HCT116 (cell line): Measurements from ENCODE around the gene ADGRD1. TPM values are rescaled to one million over a fixed set of nuclear protein-coding genes. Genes with fewer than 3 reads are reported as not detected.

Experiments
- ATAC-seq: fragments of 200-7000 bp; cut with Tn5 transposase; 2 replicates; pipeline ENCODE4 v1.9.1; 2020; ENCODE audit warnings: mild to moderate bottlenecking, moderate library complexity
- BruUV-seq: library from RNA; stranded (reverse); fragments of 400-500 nt; replicated peaks from 2 replicates; lab custom pipeline; 2021; lab: Mats Ljungman, UMichigan
- CTCF ChIA-PET: fragments of 300-600 bp; sonication (Branson Sonifier 250); formaldehyde crosslinking; loops from one replicate; lab custom pipeline; 2021; ENCODE audit warnings: antibody characterized with exemption; lab: Charles Lee
- POLR2A ChIA-PET: fragments of 300-600, 350-600 bp; sonication (Branson Sonifier 250); formaldehyde crosslinking; loops from one replicate; lab custom pipeline; 2021; ENCODE audit warnings: antibody characterized with exemption; lab: Charles Lee
- RAD21 ChIA-PET, 2 experiments: fragments of 300-600 bp; sonication (Branson Sonifier 250); formaldehyde crosslinking; loops; one replicate each; lab custom pipeline; 2023; ENCODE audit warnings: low total read pairs in 2 of 2; ENCODE audit not compliant: uncharacterized antibody in 2 of 2, unreplicated experiment in 2 of 2, low non-redundant PET in 1 of 2; lab: Charles Lee
- DNase-seq: peaks from one replicate; pipeline ENCODE4 v3.0.0-alpha.2; 2010; ENCODE audit warnings: low read depth, low spot score
- H2AFZ ChIP-seq: fragments of 200-600 bp; shearing (Covaris generic), sonication (generic); 2 replicates; pipeline ENCODE4 v1.6.1; 2017; ENCODE audit warnings: low read depth, mixed run types, mixed read lengths, antibody characterized with exemption, low read length; ENCODE audit not compliant: poor library complexity, severe bottlenecking
- H3K27ac ChIP-seq: 2 replicates; pipeline ENCODE4 v1.5.1; 2012; ENCODE audit warnings: low read depth, low read length
- H3K27me3 ChIP-seq: fragments of 200-600 bp; sonication (generic); 2 replicates; pipeline ENCODE4 v1.6.1; 2016; ENCODE audit warnings: mixed run types, low read length, mixed read lengths; ENCODE audit not compliant: insufficient read depth
- H3K36me3 ChIP-seq, 2 experiments: fragments of 200-500 bp in 1 of 2; fragments of 200-600 bp in 1 of 2; sonication (Bioruptor generic) in 1 of 2; sonication (generic) in 1 of 2; 2 replicates each; pipeline versions ENCODE4 v1.5.1 to v1.6.1; 2014 to 2016; ENCODE audit warnings: low read length in 2 of 2, inconsistent platforms in 1 of 2, mixed read lengths in 1 of 2, mixed run types in 1 of 2; ENCODE audit not compliant: insufficient read depth in 2 of 2, control insufficient read depth in 1 of 2
- H3K4me1 ChIP-seq, 2 experiments: fragments of 200-600 bp in 1 of 2; sonication (generic) in 1 of 2; 2 replicates each; pipeline versions ENCODE4 v1.5.1 to v1.6.1; 2012 to 2017; ENCODE audit warnings: low read length in 2 of 2, inconsistent platforms in 1 of 2, mild to moderate bottlenecking in 1 of 2, mixed read lengths in 1 of 2, mixed run types in 1 of 2, moderate library complexity in 1 of 2; ENCODE audit not compliant: insufficient read depth in 2 of 2, control insufficient read depth in 1 of 2
- H3K4me2 ChIP-seq: fragments of 200-600 bp; sonication (generic); 2 replicates; pipeline ENCODE4 v1.6.1; 2017; ENCODE audit warnings: mixed run types, low read length, mixed read lengths
- H3K4me3 ChIP-seq, 2 experiments: fragments of 200-600 bp in 1 of 2; sonication (generic) in 1 of 2; replicated peaks in 1 of 2; 2 replicates each; pipeline ENCODE4 v1.5.1; 2011 to 2016; ENCODE audit warnings: low read length in 2 of 2, control low read depth in 1 of 2, low read depth in 1 of 2, mild to moderate bottlenecking in 1 of 2, mixed read lengths in 1 of 2, mixed run types in 1 of 2
- H3K79me2 ChIP-seq: fragments of 200-600 bp; sonication (generic); 2 replicates; pipeline ENCODE4 v1.6.1; 2017; ENCODE audit warnings: mild to moderate bottlenecking, mixed run types, low read length, moderate library complexity, mixed read lengths; ENCODE audit not compliant: insufficient read depth
- H3K9ac ChIP-seq: fragments of 200-600 bp; sonication (generic); 2 replicates; pipeline ENCODE4 v1.6.1; 2016; ENCODE audit warnings: low read length, mixed read lengths
- H3K9me2 ChIP-seq: fragments of 200-600 bp; sonication (generic), shearing (Covaris generic); 2 replicates; pipeline ENCODE4 v1.6.1; 2017; ENCODE audit warnings: mixed run types, mild to moderate bottlenecking, moderate library complexity; ENCODE audit not compliant: insufficient read depth
- H3K9me3 ChIP-seq, 2 experiments: fragments of 200-500 bp in 1 of 2; fragments of 200-600 bp in 1 of 2; sonication (Bioruptor generic) in 1 of 2; sonication (generic) in 1 of 2; 2 replicates each; pipeline ENCODE4 v1.6.1; 2014 to 2017; ENCODE audit warnings: low read length in 2 of 2, mixed read lengths in 2 of 2, inconsistent platforms in 1 of 2, low read depth in 1 of 2, mild to moderate bottlenecking in 1 of 2, mixed run types in 1 of 2, moderate library complexity in 1 of 2; ENCODE audit not compliant: control insufficient read depth in 1 of 2, insufficient read depth in 1 of 2
- H4K20me1 ChIP-seq: fragments of 200-600 bp; sonication (generic), shearing (Covaris generic); 2 replicates; pipeline ENCODE4 v1.6.1; 2017; ENCODE audit warnings: mixed run types, mild to moderate bottlenecking, moderate library complexity; ENCODE audit not compliant: insufficient read depth
- CEBPB ChIP-seq: IDR thresholded peaks from 2 replicates; pipeline ENCODE4 v1.6.1; 2012; ENCODE audit warnings: low read depth
- EGR1 ChIP-seq: IDR thresholded peaks from 2 replicates; pipeline ENCODE4 v1.6.1; 2012; ENCODE audit warnings: low read depth
- ELF1 ChIP-seq: IDR thresholded peaks from 2 replicates; pipeline ENCODE4 v1.6.1; 2012; ENCODE audit warnings: low read depth, borderline replicate concordance
- EZH2 ChIP-seq: fragments of 200-600 bp; sonication (generic); IDR thresholded peaks from 2 replicates; pipeline ENCODE4 v1.6.1; 2017; ENCODE audit warnings: antibody characterized with exemption, mixed run types
- EZH2phosphoT487 ChIP-seq: fragments of 200-600 bp; IDR thresholded peaks from 2 replicates; pipeline ENCODE4 v1.6.1; 2018; ENCODE audit warnings: antibody characterized with exemption, borderline replicate concordance
- FOSL1 ChIP-seq: IDR thresholded peaks from 2 replicates; pipeline ENCODE4 v1.6.1; 2012; ENCODE audit warnings: low read depth
- JUND ChIP-seq: IDR thresholded peaks from 2 replicates; pipeline ENCODE4 v1.6.1; 2012
- POLR2A ChIP-seq: IDR thresholded peaks from 2 replicates; pipeline ENCODE4 v1.7.0; 2011; ENCODE audit warnings: borderline replicate concordance; ENCODE audit not compliant: insufficient read depth, insufficient read length; ENCODE audit errors: extremely low read depth
- POLR2AphosphoS5 ChIP-seq: IDR thresholded peaks from 2 replicates; pipeline ENCODE4 v1.6.1; 2011; ENCODE audit warnings: mild to moderate bottlenecking, low read depth, low read length, moderate library complexity
- RAD21 ChIP-seq: IDR thresholded peaks from 2 replicates; pipeline ENCODE4 v1.6.1; 2012; ENCODE audit warnings: low read depth, mild to moderate bottlenecking
- SIN3A ChIP-seq: IDR thresholded peaks from 2 replicates; pipeline ENCODE4 v1.6.1; 2012; ENCODE audit warnings: low read depth
- SP1 ChIP-seq: IDR thresholded peaks from 2 replicates; pipeline ENCODE4 v1.6.1; 2012; ENCODE audit warnings: low read depth
- SRF ChIP-seq: IDR thresholded peaks from 2 replicates; pipeline ENCODE4 v1.6.1; 2012; ENCODE audit warnings: low read depth
- TCF7L2 ChIP-seq: IDR thresholded peaks from 2 replicates; pipeline ENCODE4 v1.7.0; 2011; ENCODE audit warnings: borderline replicate concordance, inconsistent platforms; ENCODE audit not compliant: insufficient read depth, insufficient read length; ENCODE audit errors: extremely low read depth
- YY1 ChIP-seq: IDR thresholded peaks from 2 replicates; pipeline ENCODE4 v1.6.1; 2011; ENCODE audit warnings: low read length, low read depth, moderate library complexity, mild to moderate bottlenecking; ENCODE audit not compliant: insufficient replicate concordance; ENCODE audit errors: extremely low read depth
- ZFX ChIP-seq: fragments of 450-650 bp; IDR thresholded peaks from 2 replicates; pipeline ENCODE4 v1.6.1; 2017
- ZNF274 ChIP-seq: fragments of 200-500 bp; sonication (Bioruptor generic); IDR thresholded peaks from 2 replicates; pipeline ENCODE4 v1.6.1; 2014; ENCODE audit warnings: mild to moderate bottlenecking, low read depth, low read length, inconsistent platforms
- intact Hi-C: fragments of 100-400 bp; cut with micrococcal nuclease; formaldehyde crosslinking; loops from 2 replicates; pipeline ENCODE4 v1.10.0; 2022
- total RNA-seq: library from RNA; stranded (reverse); gene quantifications from one replicate; pipeline ENCODE4 v1.2.1, GENCODE V29; 2021; ENCODE audit not compliant: unreplicated experiment
- TF ChIP-seq, protein P1 (sequence below): IDR thresholded peaks from 2 replicates; pipeline ENCODE4 v1.6.1; 2012
- TF ChIP-seq, protein P2 (sequence below): IDR thresholded peaks from 2 replicates; pipeline ENCODE4 v1.6.1; 2012
- TF ChIP-seq, protein P3 (sequence below): IDR thresholded peaks from 2 replicates; pipeline ENCODE4 v1.6.1; 2012; ENCODE audit warnings: low read depth

The ADGRD1 gene
- total RNA-seq, 1 experiment from 2014 or later: 0.44 TPM

DNA sequence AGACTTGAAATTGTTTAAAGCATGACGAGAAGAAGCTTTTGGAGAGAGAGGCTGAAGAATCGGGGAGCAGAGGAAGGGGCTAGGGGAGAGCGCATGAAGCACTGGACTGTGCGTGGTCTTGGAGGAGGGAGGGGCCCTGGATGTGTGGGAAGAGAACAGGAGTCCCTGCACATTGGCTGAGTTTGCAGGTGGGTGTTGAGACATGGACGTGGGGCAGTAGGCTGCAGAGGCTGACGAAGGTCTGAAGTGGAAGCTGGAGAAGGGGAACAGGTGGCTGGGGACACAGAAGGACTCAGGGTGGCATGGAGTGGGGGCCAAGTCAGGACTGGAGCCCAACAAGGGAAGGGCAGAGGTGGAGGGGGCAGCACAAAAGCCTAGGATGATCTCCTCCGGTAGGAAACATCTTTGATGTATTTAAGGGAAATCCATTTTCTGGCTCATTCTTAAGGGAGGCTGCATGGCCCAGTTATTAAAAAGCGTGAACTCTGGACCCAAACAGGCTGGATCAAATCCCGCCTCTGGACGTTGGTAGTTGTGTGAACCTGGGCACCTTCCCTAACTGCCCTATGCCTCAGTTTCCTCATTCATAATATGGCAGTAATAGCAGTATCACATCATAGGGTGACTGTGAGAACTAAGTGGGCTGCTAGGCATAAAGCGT is 29.0 kb downstream of the ADGRD1 start:
- ATAC-seq (no peak), DNase-seq (no peak)
- Histone ChIP-seq H3K27ac (no peak overlapping the region), H3K9me3 (no peaks in the 10 kb centered on the region), H3K9ac (no peak overlapping the region), H3K4me2 (no peak overlapping the region), H3K27me3 (peaks cover 17% of the 10 kb centered on the region), H3K36me3 (no peaks in the 10 kb centered on the region), H3K4me3 (no peak overlapping the region), H2AFZ (no peak overlapping the region), H3K9me2 (no peaks in the 10 kb centered on the region; the same call in 1 of the 2 replicates), H4K20me1 (no peaks in the 10 kb centered on the region), H3K79me2 (no peaks in the 10 kb centered on the region), H3K4me1 (no peaks in the 10 kb centered on the region)
- BruUV-seq: no TSS peak
- CTCF ChIA-PET: no interaction called here
- TF ChIP-seq POLR2AphosphoS5: no peak
- no peak for TF ChIP-seq EZH2
- TF ChIP-seq, protein P1, sequence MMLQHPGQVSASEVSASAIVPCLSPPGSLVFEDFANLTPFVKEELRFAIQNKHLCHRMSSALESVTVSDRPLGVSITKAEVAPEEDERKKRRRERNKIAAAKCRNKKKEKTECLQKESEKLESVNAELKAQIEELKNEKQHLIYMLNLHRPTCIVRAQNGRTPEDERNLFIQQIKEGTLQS: no peak
- no peak for TF ChIP-seq JUND
- TF ChIP-seq EZH2phosphoT487: no peak
- TF ChIP-seq, protein P2, sequence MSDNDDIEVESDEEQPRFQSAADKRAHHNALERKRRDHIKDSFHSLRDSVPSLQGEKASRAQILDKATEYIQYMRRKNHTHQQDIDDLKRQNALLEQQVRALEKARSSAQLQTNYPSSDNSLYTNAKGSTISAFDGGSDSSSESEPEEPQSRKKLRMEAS: no peak
- no peak for TF ChIP-seq SIN3A
- no peak for TF ChIP-seq CEBPB
- no peak for TF ChIP-seq RAD21
- TF ChIP-seq EGR1: no peak
- no peak for TF ChIP-seq ELF1
- no peak for TF ChIP-seq YY1
- no peak for TF ChIP-seq SP1
- TF ChIP-seq, protein P3, sequence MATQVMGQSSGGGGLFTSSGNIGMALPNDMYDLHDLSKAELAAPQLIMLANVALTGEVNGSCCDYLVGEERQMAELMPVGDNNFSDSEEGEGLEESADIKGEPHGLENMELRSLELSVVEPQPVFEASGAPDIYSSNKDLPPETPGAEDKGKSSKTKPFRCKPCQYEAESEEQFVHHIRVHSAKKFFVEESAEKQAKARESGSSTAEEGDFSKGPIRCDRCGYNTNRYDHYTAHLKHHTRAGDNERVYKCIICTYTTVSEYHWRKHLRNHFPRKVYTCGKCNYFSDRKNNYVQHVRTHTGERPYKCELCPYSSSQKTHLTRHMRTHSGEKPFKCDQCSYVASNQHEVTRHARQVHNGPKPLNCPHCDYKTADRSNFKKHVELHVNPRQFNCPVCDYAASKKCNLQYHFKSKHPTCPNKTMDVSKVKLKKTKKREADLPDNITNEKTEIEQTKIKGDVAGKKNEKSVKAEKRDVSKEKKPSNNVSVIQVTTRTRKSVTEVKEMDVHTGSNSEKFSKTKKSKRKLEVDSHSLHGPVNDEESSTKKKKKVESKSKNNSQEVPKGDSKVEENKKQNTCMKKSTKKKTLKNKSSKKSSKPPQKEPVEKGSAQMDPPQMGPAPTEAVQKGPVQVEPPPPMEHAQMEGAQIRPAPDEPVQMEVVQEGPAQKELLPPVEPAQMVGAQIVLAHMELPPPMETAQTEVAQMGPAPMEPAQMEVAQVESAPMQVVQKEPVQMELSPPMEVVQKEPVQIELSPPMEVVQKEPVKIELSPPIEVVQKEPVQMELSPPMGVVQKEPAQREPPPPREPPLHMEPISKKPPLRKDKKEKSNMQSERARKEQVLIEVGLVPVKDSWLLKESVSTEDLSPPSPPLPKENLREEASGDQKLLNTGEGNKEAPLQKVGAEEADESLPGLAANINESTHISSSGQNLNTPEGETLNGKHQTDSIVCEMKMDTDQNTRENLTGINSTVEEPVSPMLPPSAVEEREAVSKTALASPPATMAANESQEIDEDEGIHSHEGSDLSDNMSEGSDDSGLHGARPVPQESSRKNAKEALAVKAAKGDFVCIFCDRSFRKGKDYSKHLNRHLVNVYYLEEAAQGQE: no peak
- TF ChIP-seq TCF7L2: no peak
- no peak for TF ChIP-seq ZNF274
- TF ChIP-seq FOSL1: no peak
- TF ChIP-seq POLR2A: no peak
- no peak for TF ChIP-seq SRF
- TF ChIP-seq ZFX: no peak
- RAD21 ChIA-PET: no interaction called here
- POLR2A ChIA-PET: no interaction called here
- intact Hi-C loops: no loop called here
